ENCODE data around the gene KCNH4. TPM values are rescaled to one million over a fixed set of nuclear protein-coding genes. Genes with fewer than 3 reads are reported as not detected.

KCNH4 gene
- total and polyA plus RNA-seq, 9 of the 15 experiments (the other 6 are each of a cell fraction or from before 2014, with no cell fraction given) = 0.10 to 1.8 (median 0.50) TPM

DNA sequence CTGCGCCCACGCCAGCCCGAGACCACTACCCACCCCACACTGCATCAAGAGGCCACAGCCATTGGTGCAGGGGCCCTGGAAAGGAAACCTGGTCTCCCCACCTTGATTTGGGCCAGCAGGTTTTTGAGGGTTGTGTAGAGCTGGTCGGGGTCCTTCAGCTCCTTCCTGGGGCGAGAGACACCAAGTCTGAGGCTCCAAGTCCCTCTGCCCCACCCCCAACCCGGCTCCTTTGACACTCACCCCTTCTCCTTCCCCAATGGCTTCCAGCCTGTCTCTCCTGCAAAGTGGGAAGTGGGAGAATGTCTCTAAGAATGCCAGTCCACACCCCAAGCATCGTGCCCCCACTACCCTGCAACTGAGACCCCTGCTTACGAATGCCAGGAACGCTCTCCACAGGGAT lies 66.8 kb downstream of the KCNH4 start:
- in situ Hi-C loops (cut with MboI) (loop anchor here (5.0 to 25.0 kb wide), 3 partner anchors 87 to 377 kb away; partner anchors contain the start of gene HAP1), intact Hi-C loops (cut with micrococcal nuclease) (no loop called here)
- no peak overlapping the region for H3K4me3 ChIP-seq
- H4K20me1 ChIP-seq (replicated peaks; ENCODE audit: control insufficient read depth, insufficient read depth, low read length) = no peaks in the 10 kb centered on the region
- H3K27me3 ChIP-seq (ENCODE audit: control insufficient read depth in 2 of 2, insufficient read depth in 2 of 2, low read length in 2 of 2) = no peaks in the 10 kb centered on the region
- no peaks in the 10 kb centered on the region for H3K79me2 ChIP-seq (ENCODE audit: control insufficient read depth, insufficient read depth, low read length)
- H3K36me3 ChIP-seq (ENCODE audit: control insufficient read depth, insufficient read depth, low read length) = peaks cover 55% of the 10 kb centered on the region; the same call in 2 of the 3 replicates
- DNase-seq (ENCODE audit: extremely low read depth in 1 of 4, low spot score in 3 of 4) = no peak
- WGBS (ENCODE audit: insufficient coverage, low coverage, missing lambda C conversion rate) = 78% methylated on average over 7 of the region's 9 CpGs
- H3K9me1 ChIP-seq (ENCODE audit: control insufficient read depth, insufficient read depth, low read length) = no peaks in the 10 kb centered on the region
- no peak overlapping the region for H3K4me2 ChIP-seq (ENCODE audit: insufficient read depth, low read length)
- TF ChIP-seq PTRF (tag; IDR thresholded peaks at IDR 0.05) = no peak
- TF ChIP-seq, protein P1, sequence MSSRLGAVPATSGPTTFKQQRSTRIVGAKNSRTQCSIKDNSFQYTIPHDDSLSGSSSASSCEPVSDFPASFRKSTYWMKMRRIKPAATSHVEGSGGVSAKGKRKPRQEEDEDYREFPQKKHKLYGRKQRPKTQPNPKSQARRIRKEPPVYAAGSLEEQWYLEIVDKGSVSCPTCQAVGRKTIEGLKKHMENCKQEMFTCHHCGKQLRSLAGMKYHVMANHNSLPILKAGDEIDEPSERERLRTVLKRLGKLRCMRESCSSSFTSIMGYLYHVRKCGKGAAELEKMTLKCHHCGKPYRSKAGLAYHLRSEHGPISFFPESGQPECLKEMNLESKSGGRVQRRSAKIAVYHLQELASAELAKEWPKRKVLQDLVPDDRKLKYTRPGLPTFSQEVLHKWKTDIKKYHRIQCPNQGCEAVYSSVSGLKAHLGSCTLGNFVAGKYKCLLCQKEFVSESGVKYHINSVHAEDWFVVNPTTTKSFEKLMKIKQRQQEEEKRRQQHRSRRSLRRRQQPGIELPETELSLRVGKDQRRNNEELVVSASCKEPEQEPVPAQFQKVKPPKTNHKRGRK (tag; IDR thresholded peaks at IDR 0.05) = no peak
- no peak for TF ChIP-seq ZNF224 (CRISPR knock-in tag; IDR thresholded peaks at IDR 0.05)
- no peak for TF ChIP-seq HNRNPK (IDR thresholded peaks at IDR 0.05; ENCODE audit: low read depth, low read length, poor library complexity, severe bottlenecking)
- FAIRE-seq = no peak
- no peak for ATAC-seq
- POLR2A ChIA-PET = interaction anchor here (0.6 to 1.9 kb wide), 8 partner anchors 14 to 153 kb away, joined by 3 to 7 read pairs (median 4); partner anchors contain the start of gene CNP
- no peaks in the 10 kb centered on the region for H3K9me3 ChIP-seq (replicated peaks; ENCODE audit: control insufficient read depth, insufficient read depth, low read depth, low read length)
- no peak overlapping the region for H3K27ac ChIP-seq (ENCODE audit: extremely low read depth, low read depth, low read length)
- CTCF ChIA-PET (ENCODE audit: low intra/inter-chr PET ratio) = interaction anchor here (1.6 kb wide), 1 partner anchor 151 kb away, joined by 12 read pairs; no protein-coding TSS in a partner anchor
- no TSS peak for BruUV-seq (replicated peaks)
- no peak overlapping the region for H2AFZ ChIP-seq (ENCODE audit: low read depth, low read length)
- H3K4me1 ChIP-seq (replicated peaks in 1 of 2; ENCODE audit: control insufficient read depth in 2 of 2, insufficient read depth in 2 of 2, low read length in 2 of 2) = peaks cover 5 to 46% of the 10 kb centered on the region in 2 experiments; a peak in 3 of 5 replicates
- H3K9ac ChIP-seq (ENCODE audit: insufficient read depth in 1 of 2, low read depth in 2 of 2, low read length in 2 of 2) = 0 out of 4 replicates have a peak overlapping the region, but pooled peaks of 1 of the 2 experiments have one; percentile 39

Measured in K562 (cell line).